GM12891 (cell line): ENCODE data around the gene BRAT1.

Source experiments
- PAX5 ChIP-seq: IDR thresholded peaks from 2 replicates; pipeline ENCODE4 v1.6.1; 2011; ENCODE audit warnings: low read length, moderate library complexity, mild to moderate bottlenecking; ENCODE audit not compliant: insufficient read depth, severe bottlenecking
- POLR2A ChIP-seq: IDR thresholded peaks from 2 replicates; pipeline ENCODE4 v1.6.1; 2011; ENCODE audit warnings: low read depth, low read length, control low read depth
- SPI1 ChIP-seq: IDR thresholded peaks from 2 replicates; pipeline ENCODE4 v1.6.1; 2011; ENCODE audit warnings: low read depth, low read length, control low read depth
- TAF1 ChIP-seq: IDR thresholded peaks from 2 replicates; pipeline ENCODE4 v1.6.1; 2011; ENCODE audit warnings: low read depth, low read length, control low read depth

- TF ChIP-seq TAF1 (no peak), POLR2A (no peak), PAX5 (no peak), SPI1 (no peak)
Measured at GRCh38 chr7:2513702-2514101, 41.6 kb downstream of the BRAT1 start.
